ENCODE results near the gene POLR2E.

POLR2E gene

GRCh38 chr19:1093330-1093729 is 1.8 kb downstream of the POLR2E start:
- no peak for DNase-seq

GRCh38 chr19:1091544-1092175 is 3.5 kb downstream of the POLR2E start:
- DNase-seq: no peak

GRCh38 chr19:1090731-1091543 is 4.2 kb downstream of the POLR2E start:
- DNase-seq: no peak

- DNase-seq: no peak
These were observed 5.3 kb downstream of the POLR2E start for GRCh38 chr19:1089891-1090290.

GRCh38 chr19:1089126-1089771 is 5.9 kb downstream of the POLR2E start:
- no peak for DNase-seq

- DNase-seq: no peak
These were observed 6.7 kb downstream of the POLR2E start for GRCh38 chr19:1088416-1089010.

GRCh38 chr19:1087813-1088415 is 7.3 kb downstream of the POLR2E start:
- DNase-seq: no peak

GRCh38 chr19:1086613-1087012 is 8.6 kb downstream of the POLR2E start:
- no peak for DNase-seq

GRCh38 chr19:1085676-1086442 is 9.3 kb downstream of the POLR2E start:
- no peak for DNase-seq

GRCh38 chr19:1085053-1085658 is 10.0 kb downstream of the POLR2E start:
- no peak for DNase-seq

- DNase-seq: no peak
These were observed 10.9 kb downstream of the POLR2E start for GRCh38 chr19:1084024-1084868.

GRCh38 chr19:1082928-1083816 is 12.0 kb downstream of the POLR2E start:
- no peak for DNase-seq

- peak; percentile 68 for DNase-seq
These were observed 12.8 kb downstream of the POLR2E start for GRCh38 chr19:1082165-1082927.

- DNase-seq: no peak
These were observed 13.6 kb downstream of the POLR2E start for GRCh38 chr19:1081301-1082164.

GRCh38 chr19:1080360-1081161 is 14.6 kb downstream of the POLR2E start:
- DNase-seq: no peak

GRCh38 chr19:1079566-1080111 is 15.5 kb downstream of the POLR2E start:
- DNase-seq: no peak

GRCh38 chr19:1076951-1077350 is 18.2 kb downstream of the POLR2E start:
- peak; percentile 91 for DNase-seq

All from effector CD4-positive, alpha-beta T cell (primary cell).